GM12878 (cell line): Measurements from ENCODE around the gene CABP7.

ENCODE experiments used
- CREM ChIP-seq: IDR thresholded peaks from 2 replicates; pipeline ENCODE4 v1.6.1; 2014; ENCODE audit warnings: antibody characterized with exemption, low read depth
- EZH2 ChIP-seq: IDR thresholded peaks from 2 replicates; pipeline ENCODE4 v1.6.1; 2012; ENCODE audit warnings: low read depth, mild to moderate bottlenecking, control low read depth, inconsistent platforms, low read length, borderline replicate concordance; ENCODE audit not compliant: control insufficient read depth
- POLR2AphosphoS5 ChIP-seq: IDR thresholded peaks from 2 replicates; pipeline ENCODE4 v1.6.1; 2011; ENCODE audit warnings: mild to moderate bottlenecking, low read length, inconsistent platforms
- RAD51 ChIP-seq: fragments of 450-650 bp; IDR thresholded peaks from 2 replicates; pipeline ENCODE4 v1.6.1; 2016; ENCODE audit warnings: moderate library complexity, mild to moderate bottlenecking, inconsistent platforms
- TBL1XR1 ChIP-seq: IDR thresholded peaks from 2 replicates; pipeline ENCODE4 v1.6.1; 2012; ENCODE audit warnings: low read depth, low read length, improper control_type of control experiment
- ZNF24 ChIP-seq: fragments of 450-650 bp; IDR thresholded peaks from 2 replicates; pipeline ENCODE4 v1.6.1; 2017; ENCODE audit warnings: antibody characterized with exemption, mild to moderate bottlenecking
- ZSCAN29 ChIP-seq: fragments of 450-650 bp; IDR thresholded peaks from 2 replicates; pipeline ENCODE4 v1.6.1; 2017; ENCODE audit warnings: mild to moderate bottlenecking, moderate library complexity
- TF ChIP-seq, protein P1 (sequence below), 3 experiments: IDR thresholded peaks in 2 of 3; conservative IDR thresholded peaks in 1 of 3; 2 replicates each; pipeline ENCODE4 v1.5.1; 2011; ENCODE audit warnings: low read depth in 3 of 3, low read length in 3 of 3, mild to moderate bottlenecking in 3 of 3, control low read depth in 2 of 3, moderate library complexity in 2 of 3, inconsistent platforms in 1 of 3, mixed read lengths in 1 of 3; ENCODE audit not compliant: control insufficient read depth in 2 of 3, insufficient read depth in 1 of 3; ENCODE audit errors: extremely low read depth in 1 of 3
- TF ChIP-seq, protein P2 (sequence below): IDR thresholded peaks from 2 replicates; pipeline ENCODE4 v1.6.1; 2011; ENCODE audit warnings: borderline replicate concordance, low read depth, mild to moderate bottlenecking, moderate library complexity, mixed read lengths, low read length; ENCODE audit not compliant: insufficient read depth; ENCODE audit errors: extremely low read length

DNA sequence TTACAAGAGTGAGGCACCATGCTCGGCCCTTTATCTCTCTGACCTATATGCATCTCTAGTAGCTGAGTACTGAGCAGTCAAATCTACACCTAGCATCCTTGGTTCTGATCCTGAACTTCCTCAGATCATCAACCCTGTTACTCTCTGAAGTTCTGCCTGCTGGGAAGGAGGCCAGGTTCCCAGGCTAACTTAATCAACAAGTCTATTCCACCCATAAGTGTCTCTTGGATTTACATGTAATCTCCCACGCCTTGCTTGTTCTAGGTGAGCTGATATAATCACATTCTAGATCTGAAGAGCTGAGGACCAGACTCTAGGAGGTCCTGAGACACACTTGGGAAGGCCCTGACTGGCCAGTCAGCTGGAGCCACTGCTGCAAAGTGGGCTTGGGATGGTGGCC, 22.1 kb downstream of the CABP7 start:
- TF ChIP-seq, protein P1, sequence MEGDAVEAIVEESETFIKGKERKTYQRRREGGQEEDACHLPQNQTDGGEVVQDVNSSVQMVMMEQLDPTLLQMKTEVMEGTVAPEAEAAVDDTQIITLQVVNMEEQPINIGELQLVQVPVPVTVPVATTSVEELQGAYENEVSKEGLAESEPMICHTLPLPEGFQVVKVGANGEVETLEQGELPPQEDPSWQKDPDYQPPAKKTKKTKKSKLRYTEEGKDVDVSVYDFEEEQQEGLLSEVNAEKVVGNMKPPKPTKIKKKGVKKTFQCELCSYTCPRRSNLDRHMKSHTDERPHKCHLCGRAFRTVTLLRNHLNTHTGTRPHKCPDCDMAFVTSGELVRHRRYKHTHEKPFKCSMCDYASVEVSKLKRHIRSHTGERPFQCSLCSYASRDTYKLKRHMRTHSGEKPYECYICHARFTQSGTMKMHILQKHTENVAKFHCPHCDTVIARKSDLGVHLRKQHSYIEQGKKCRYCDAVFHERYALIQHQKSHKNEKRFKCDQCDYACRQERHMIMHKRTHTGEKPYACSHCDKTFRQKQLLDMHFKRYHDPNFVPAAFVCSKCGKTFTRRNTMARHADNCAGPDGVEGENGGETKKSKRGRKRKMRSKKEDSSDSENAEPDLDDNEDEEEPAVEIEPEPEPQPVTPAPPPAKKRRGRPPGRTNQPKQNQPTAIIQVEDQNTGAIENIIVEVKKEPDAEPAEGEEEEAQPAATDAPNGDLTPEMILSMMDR (IDR thresholded peaks at IDR 0.05 in 2 of 3, conservative IDR thresholded peaks at IDR 0.05 in 1 of 3; ENCODE audit: control insufficient read depth in 2 of 3, extremely low read depth in 1 of 3, insufficient read depth in 1 of 3, low read depth in 3 of 3, low read length in 3 of 3): no peak
- TF ChIP-seq, protein P2, sequence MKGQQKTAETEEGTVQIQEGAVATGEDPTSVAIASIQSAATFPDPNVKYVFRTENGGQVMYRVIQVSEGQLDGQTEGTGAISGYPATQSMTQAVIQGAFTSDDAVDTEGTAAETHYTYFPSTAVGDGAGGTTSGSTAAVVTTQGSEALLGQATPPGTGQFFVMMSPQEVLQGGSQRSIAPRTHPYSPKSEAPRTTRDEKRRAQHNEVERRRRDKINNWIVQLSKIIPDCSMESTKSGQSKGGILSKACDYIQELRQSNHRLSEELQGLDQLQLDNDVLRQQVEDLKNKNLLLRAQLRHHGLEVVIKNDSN: no peak
- TF ChIP-seq RAD51: no peak
- TF ChIP-seq EZH2: no peak
- no peak for TF ChIP-seq ZSCAN29
- TF ChIP-seq CREM: no peak
- no peak for TF ChIP-seq POLR2AphosphoS5
- TF ChIP-seq ZNF24: no peak
- no peak for TF ChIP-seq TBL1XR1
